HG02840 (cell line): ENCODE results near the gene RNF8.

Experiments used
- ATAC-seq: cut with Tn5 transposase; IDR thresholded peaks from one replicate; pipeline ENCODE4 v1.9.1; 2021; ENCODE audit warnings: mild to moderate bottlenecking, moderate library complexity, moderate number of reproducible peaks; ENCODE audit not compliant: unreplicated experiment, low FRiP score

Gene RNF8

GRCh38 chr6:37354526-37355384 lies 972 bp downstream of the RNF8 start:
- ATAC-seq: no peak

DNA sequence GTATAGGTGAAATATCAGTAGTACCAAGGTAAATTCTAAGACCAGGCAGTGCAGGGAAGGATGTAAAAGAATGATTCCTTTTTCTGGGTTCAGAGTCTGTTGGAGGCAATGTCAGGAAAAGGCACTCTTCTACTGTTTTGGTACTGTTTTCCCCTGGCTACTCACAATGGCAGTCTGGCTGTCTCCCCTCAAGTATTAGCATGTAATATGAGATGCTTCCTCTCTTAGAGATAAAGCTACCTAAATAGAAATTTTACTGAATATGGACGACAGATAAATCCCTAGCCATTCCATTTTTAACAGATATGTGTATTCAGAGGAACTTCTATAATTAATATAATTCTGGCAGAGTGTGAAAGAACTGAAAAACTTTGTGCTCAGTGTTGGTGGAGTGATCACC lies 3.5 kb downstream of the RNF8 start:
- ATAC-seq: no peak

GRCh38 chr6:37357860-37358259 lies 4.1 kb downstream of the RNF8 start:
- ATAC-seq: no peak

GRCh38 chr6:37359039-37359438 lies 5.3 kb downstream of the RNF8 start:
- ATAC-seq: no peak

GRCh38 chr6:37362101-37362828 lies 8.5 kb downstream of the RNF8 start:
- no peak for ATAC-seq

DNA sequence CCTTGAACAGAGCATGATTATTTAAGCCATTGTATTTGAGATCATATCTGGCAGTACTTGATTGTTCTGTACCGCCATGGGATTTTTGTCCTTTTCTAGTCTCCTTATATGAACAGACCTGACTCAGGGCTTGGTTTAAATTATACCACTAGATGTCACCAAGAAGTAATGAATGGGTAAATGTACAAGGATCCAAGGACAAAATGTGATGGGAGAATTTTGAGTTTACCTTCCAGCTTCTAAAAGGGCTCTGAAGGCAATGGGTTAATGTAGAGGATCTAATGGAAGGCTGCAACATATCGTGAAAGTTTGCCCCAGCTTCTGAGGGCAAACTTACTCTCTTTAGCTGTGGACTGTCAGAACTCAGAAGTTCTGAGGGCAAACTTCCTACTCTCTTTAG lies 12.0 kb downstream of the RNF8 start:
- no peak for ATAC-seq

GRCh38 chr6:37366910-37367309 lies 13.1 kb downstream of the RNF8 start:
- ATAC-seq: no peak

GRCh38 chr6:37368961-37369320 lies 15.2 kb downstream of the RNF8 start:
- no peak for ATAC-seq

- no peak for ATAC-seq
Observed at GRCh38 chr6:37369321-37370201, 15.8 kb downstream of the RNF8 start.

DNA sequence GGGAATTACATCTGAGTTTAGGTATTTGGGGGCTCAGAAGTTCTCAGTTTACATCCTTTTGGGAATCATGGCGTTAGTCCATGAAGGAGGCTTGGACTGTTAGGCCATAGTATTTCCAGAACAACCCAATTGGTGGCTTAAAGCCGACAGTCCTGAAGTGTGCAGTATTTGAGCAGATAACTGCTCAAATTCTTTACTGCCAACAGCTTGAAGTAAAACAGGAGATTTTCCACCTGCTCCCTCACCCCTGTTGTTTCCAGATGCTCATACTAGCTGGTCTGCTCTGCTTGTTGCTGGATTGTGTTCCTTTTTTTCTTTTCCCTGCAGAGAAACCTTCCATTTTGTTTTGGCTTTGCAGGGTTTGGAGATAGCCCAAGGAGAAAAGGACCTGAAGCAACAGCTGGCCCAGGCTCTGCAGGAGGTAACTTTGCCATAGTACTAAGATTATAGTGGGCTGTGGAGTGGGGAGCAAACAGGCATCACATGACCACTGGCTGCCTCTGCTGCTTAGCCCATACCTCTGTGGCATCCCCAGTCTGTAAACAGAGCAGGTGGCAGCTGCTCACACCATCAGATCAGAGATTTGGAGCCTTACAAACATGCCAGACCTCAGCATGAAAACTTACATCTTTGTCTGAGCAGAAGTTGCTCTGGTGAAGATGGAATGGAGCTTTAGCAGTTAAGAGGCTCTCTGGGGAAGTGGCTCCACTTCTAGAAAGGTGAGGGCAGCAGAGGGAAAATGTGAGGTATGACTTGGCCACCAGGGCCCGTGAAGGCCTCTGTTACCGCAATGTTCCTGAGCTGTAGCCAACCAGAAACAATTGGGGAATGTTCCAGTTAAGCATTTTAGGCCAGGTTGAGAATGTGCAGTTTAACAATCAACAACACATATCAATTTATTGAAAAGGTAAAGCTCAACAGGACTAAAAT lies 17.6 kb downstream of the RNF8 start:
- ATAC-seq: no peak

DNA sequence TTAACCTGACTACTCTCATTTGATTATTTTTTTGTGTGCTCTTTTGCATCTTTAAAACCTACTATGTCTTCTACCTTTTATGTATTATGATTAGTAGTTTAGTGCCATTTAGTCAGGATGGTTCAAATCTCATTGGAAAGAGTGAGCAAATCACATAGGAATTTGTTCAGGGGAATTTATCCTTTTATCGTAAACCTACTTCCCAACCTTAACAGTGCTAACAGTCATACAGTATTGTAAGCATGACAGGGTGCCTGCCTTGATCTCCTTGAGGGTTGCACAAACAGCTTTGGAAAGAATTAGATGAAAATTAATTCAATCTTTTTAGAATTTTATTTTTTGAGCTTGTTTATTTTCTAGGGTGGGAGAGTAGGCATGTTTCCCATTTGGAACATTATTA lies 18.3 kb downstream of the RNF8 start:
- no peak for ATAC-seq

- no peak for ATAC-seq
Observed at GRCh38 chr6:37373822-37374471, 20.2 kb downstream of the RNF8 start.

- no peak for ATAC-seq
Observed at GRCh38 chr6:37375376-37375775, 21.6 kb downstream of the RNF8 start.

DNA sequence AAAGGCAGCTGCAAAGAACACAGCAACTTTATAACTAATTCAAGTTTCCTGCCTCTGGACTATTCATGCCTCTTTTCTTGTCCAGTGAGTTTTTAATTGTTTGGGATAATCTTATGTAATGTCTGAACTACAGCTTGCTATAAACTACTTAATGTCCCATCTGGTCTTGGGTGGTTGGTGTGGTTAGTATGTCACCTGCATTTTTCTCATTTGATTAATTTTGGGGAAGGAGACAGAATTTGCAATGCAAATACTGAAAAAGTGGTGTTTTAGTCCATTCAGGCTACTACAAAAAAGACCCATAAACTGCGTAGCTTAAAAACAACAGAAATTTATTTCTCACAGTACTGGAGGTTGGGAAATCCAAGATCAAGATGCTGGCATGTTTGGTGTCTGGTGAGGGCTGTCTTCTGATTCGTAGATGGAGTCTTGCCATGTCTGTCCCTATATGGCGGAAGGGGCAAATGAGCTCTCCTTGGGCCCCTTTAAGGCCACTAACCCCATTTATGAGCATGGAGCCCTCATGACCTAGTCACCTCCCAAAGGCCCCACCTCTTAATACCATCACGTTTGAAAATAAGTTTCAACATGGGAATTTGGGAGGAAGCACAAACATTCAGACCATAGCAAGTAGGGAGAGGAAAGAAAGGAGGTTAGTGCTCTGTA lies 22.4 kb downstream of the RNF8 start:
- no peak for ATAC-seq

- ATAC-seq: no peak
Observed at GRCh38 chr6:37381579-37381978, 27.8 kb downstream of the RNF8 start.

GRCh38 chr6:37382994-37383765 lies 29.4 kb downstream of the RNF8 start:
- ATAC-seq: no peak

DNA sequence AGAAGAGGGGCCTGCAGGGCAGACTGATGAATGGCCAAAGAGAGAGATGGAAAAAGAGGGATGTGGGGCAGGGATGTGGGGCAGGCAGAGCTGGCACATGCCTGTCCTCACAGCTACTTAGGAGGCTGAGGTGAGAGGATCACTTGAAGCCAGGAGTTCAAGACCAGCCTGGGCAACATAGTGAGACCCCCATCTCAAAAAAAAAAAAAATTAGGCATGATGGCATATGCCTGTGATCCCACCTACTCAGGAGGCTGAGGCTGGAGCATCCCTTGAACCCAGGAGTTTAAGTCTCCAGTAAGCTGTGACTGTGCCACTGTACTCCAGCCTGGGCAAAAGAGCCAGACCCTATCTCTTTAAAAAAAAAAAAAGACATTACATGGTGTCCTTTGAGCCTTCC lies 34.8 kb downstream of the RNF8 start:
- no peak for ATAC-seq

GRCh38 chr6:37389857-37390256 lies 36.1 kb downstream of the RNF8 start:
- ATAC-seq: no peak
